H1 (cell line): Measurements from ENCODE around the gene LAT. TPM values are rescaled to one million over a fixed set of nuclear protein-coding genes. Genes with fewer than 3 reads are reported as not detected.

Experiments
- CTCF ChIA-PET: fragments of 300-600 bp; sonication (Branson Sonifier 250); formaldehyde crosslinking; loops from one replicate; lab custom pipeline; 2021; ENCODE audit not compliant: partially characterized antibody; lab: Charles Lee
- POLR2A ChIA-PET: fragments of 300-600 bp; sonication (Branson Sonifier 250); formaldehyde crosslinking; loops from one replicate; lab custom pipeline; 2021; ENCODE audit warnings: inconsistent platforms; ENCODE audit not compliant: partially characterized antibody; lab: Charles Lee
- DNase-seq, 2 experiments: peaks; one replicate each; pipeline versions ENCODE4 v3.0.0 to v3.0.0-alpha.2; 2010 to 2022; ENCODE audit warnings: low spot score in 2 of 2, low read depth in 1 of 2, mixed read lengths in 1 of 2
- FAIRE-seq: peaks from 2 replicates; lab custom pipeline; 2011; peaks lifted over from hg19 to GRCh38; lab: Jason Lieb, UNC
- H2AFZ ChIP-seq: 2 replicates; pipeline ENCODE4 v1.8.1; 2012; ENCODE audit warnings: low read length, inconsistent platforms
- H2AK5ac ChIP-seq: 2 replicates; pipeline ENCODE4 v1.6.1; 2013; ENCODE audit warnings: low read depth, low read length
- H2BK120ac ChIP-seq: replicated peaks from 2 replicates; pipeline ENCODE3; 2013; ENCODE audit warnings: low read depth, low read length, inconsistent platforms
- H2BK12ac ChIP-seq: 2 replicates; pipeline ENCODE4 v1.6.1; 2013; ENCODE audit warnings: low read depth, low read length
- H2BK15ac ChIP-seq: 2 replicates; pipeline ENCODE4 v1.6.1; 2013; ENCODE audit warnings: low read length
- H2BK20ac ChIP-seq: 2 replicates; pipeline ENCODE4 v1.6.1; 2013; ENCODE audit warnings: low read length
- H2BK5ac ChIP-seq: 2 replicates; pipeline ENCODE4 v1.6.1; 2013; ENCODE audit warnings: low read depth, low read length
- H3K14ac ChIP-seq: 2 replicates; pipeline ENCODE4 v1.6.1; 2013; ENCODE audit warnings: inconsistent platforms; ENCODE audit not compliant: insufficient read length
- H3K18ac ChIP-seq: 2 replicates; pipeline ENCODE4 v1.6.1; 2013; ENCODE audit warnings: low read length; ENCODE audit errors: extremely low read depth
- H3K23ac ChIP-seq: 2 replicates; pipeline ENCODE4 v1.6.1; 2013; ENCODE audit warnings: inconsistent platforms; ENCODE audit not compliant: insufficient read length
- H3K23me2 ChIP-seq: 2 replicates; pipeline ENCODE4 v1.6.1; 2013; ENCODE audit warnings: low read depth, low read length
- H3K27ac ChIP-seq: 2 replicates; pipeline ENCODE4 v1.6.1; 2011; ENCODE audit warnings: low read depth, low read length, inconsistent platforms
- H3K27me3 ChIP-seq, 4 experiments: replicated peaks in 1 of 4; 1 replicate in 1 of 4; 2 replicates in 3 of 4; pipeline versions ENCODE4 v1.6.1 to v1.8.1; 2011 to 2013; ENCODE audit warnings: low read length in 3 of 4, mild to moderate bottlenecking in 3 of 4, inconsistent platforms in 2 of 4, mixed read lengths in 2 of 4, moderate library complexity in 1 of 4; ENCODE audit not compliant: control insufficient read depth in 3 of 4, insufficient read depth in 3 of 4; ENCODE audit errors: extremely low read depth in 1 of 4
- H3K36me3 ChIP-seq, 4 experiments: 2 replicates each; pipeline versions ENCODE4 v1.6.1 to v1.8.1; 2011 to 2013; ENCODE audit warnings: mild to moderate bottlenecking in 4 of 4, low read length in 3 of 4, moderate library complexity in 2 of 4, control low read depth in 1 of 4, inconsistent platforms in 1 of 4; ENCODE audit not compliant: insufficient read depth in 4 of 4, control insufficient read depth in 2 of 4
- H3K4ac ChIP-seq: replicated peaks from 2 replicates; pipeline ENCODE3; 2013; ENCODE audit warnings: low read length, low read depth, mixed read lengths, inconsistent platforms; ENCODE audit not compliant: insufficient read length
- H3K4me1 ChIP-seq, 4 experiments: replicated peaks in 1 of 4; 1 replicate in 1 of 4; 2 replicates in 3 of 4; pipeline versions ENCODE4 v1.6.1 to v1.8.1; 2011 to 2013; ENCODE audit warnings: low read length in 3 of 4, inconsistent platforms in 2 of 4, mixed read lengths in 1 of 4; ENCODE audit not compliant: insufficient read depth in 4 of 4, control insufficient read depth in 3 of 4
- H3K4me2 ChIP-seq, 2 experiments: 2 replicates each; pipeline versions ENCODE4 v1.6.1 to v1.8.1; 2011 to 2013; ENCODE audit warnings: low read depth in 2 of 2, low read length in 2 of 2, control low read depth in 1 of 2, inconsistent platforms in 1 of 2, mild to moderate bottlenecking in 1 of 2; ENCODE audit not compliant: insufficient read depth in 1 of 2
- H3K4me3 ChIP-seq, 4 experiments: fragments of 200-600, 300-600 bp in 1 of 4; sonication (generic), shearing (Covaris generic), sonication (Bioruptor Twin) in 1 of 4; 2 replicates each; pipeline versions ENCODE4 v1.5.1 to v1.8.1; 2011 to 2016; ENCODE audit warnings: low read length in 4 of 4, low read depth in 3 of 4, control low read depth in 2 of 4, inconsistent platforms in 2 of 4, mild to moderate bottlenecking in 2 of 4, mixed read lengths in 1 of 4, moderate library complexity in 1 of 4; ENCODE audit not compliant: insufficient read depth in 2 of 4; ENCODE audit errors: extremely low read depth in 1 of 4
- H3K56ac ChIP-seq: replicated peaks from 2 replicates; pipeline ENCODE3; 2013; ENCODE audit warnings: low read depth, mild to moderate bottlenecking, mixed read lengths, low read length, inconsistent platforms; ENCODE audit not compliant: insufficient read length
- H3K79me1 ChIP-seq: 2 replicates; pipeline ENCODE4 v1.6.1; 2013; ENCODE audit warnings: low read depth, low read length, control low read depth
- H3K79me2 ChIP-seq, 2 experiments: 2 replicates each; pipeline versions ENCODE4 v1.6.1 to v1.8.1; 2012 to 2013; ENCODE audit warnings: low read length in 2 of 2, mild to moderate bottlenecking in 2 of 2, inconsistent platforms in 1 of 2; ENCODE audit not compliant: insufficient read depth in 2 of 2, control insufficient read depth in 1 of 2
- H3K9ac ChIP-seq, 4 experiments: replicated peaks in 1 of 4; 1 replicate in 1 of 4; 2 replicates in 3 of 4; pipeline versions ENCODE4 v1.6.1 to v1.8.1; 2011 to 2013; ENCODE audit warnings: low read depth in 3 of 4, low read length in 3 of 4, control low read depth in 2 of 4, mild to moderate bottlenecking in 2 of 4, moderate library complexity in 2 of 4, inconsistent platforms in 1 of 4; ENCODE audit errors: extremely low read depth in 1 of 4
- H3K9me3 ChIP-seq, 2 experiments: 2 replicates each; pipeline versions ENCODE4 v1.6.1 to v1.8.1; 2012 to 2013; ENCODE audit warnings: mild to moderate bottlenecking in 2 of 2, moderate library complexity in 2 of 2, control low read depth in 1 of 2, inconsistent platforms in 1 of 2, low read depth in 1 of 2, low read length in 1 of 2, mixed read lengths in 1 of 2; ENCODE audit not compliant: insufficient read depth in 2 of 2
- H4K20me1 ChIP-seq, 2 experiments: replicated peaks in 1 of 2; 2 replicates each; pipeline versions ENCODE3 to v1.8.1; 2011 to 2013; ENCODE audit warnings: inconsistent platforms in 2 of 2, low read length in 2 of 2, mild to moderate bottlenecking in 1 of 2; ENCODE audit not compliant: insufficient read depth in 2 of 2, control insufficient read depth in 1 of 2
- H4K5ac ChIP-seq: 2 replicates; pipeline ENCODE4 v1.6.1; 2013; ENCODE audit warnings: low read length, low read depth, mixed read lengths, inconsistent platforms; ENCODE audit not compliant: insufficient read length
- H4K8ac ChIP-seq: 2 replicates; pipeline ENCODE4 v1.8.0; 2013; ENCODE audit warnings: mild to moderate bottlenecking, moderate library complexity, low read length, inconsistent platforms; ENCODE audit not compliant: insufficient read depth; ENCODE audit errors: extremely low read depth
- H4K91ac ChIP-seq: replicated peaks from 2 replicates; pipeline ENCODE3; 2013; ENCODE audit warnings: low read length, mixed read lengths, inconsistent platforms; ENCODE audit not compliant: insufficient read length
- CBX8 ChIP-seq: fragments of 300-800, 300-1000 bp; sonication (generic); IDR thresholded peaks from 2 replicates; pipeline ENCODE4 v1.7.1; 2016; ENCODE audit warnings: low read depth, low read length, borderline replicate concordance
- CEBPB ChIP-seq: IDR thresholded peaks from 2 replicates; pipeline ENCODE4 v1.6.1; 2012; ENCODE audit warnings: low read depth, low read length
- EP300 ChIP-seq, 2 experiments: IDR thresholded peaks; 1 replicate in 1 of 2; 2 replicates in 1 of 2; pipeline ENCODE4 v1.6.1; 2011 to 2012; ENCODE audit warnings: low read depth in 2 of 2, low read length in 2 of 2, mild to moderate bottlenecking in 2 of 2, borderline replicate concordance in 1 of 2, inconsistent platforms in 1 of 2, moderate library complexity in 1 of 2
- HDAC2 ChIP-seq, 2 experiments: fragments of 300-600 bp in 1 of 2; sonication (generic) in 1 of 2; IDR thresholded peaks; 2 replicates each; pipeline ENCODE4 v1.6.1; 2011 to 2012; ENCODE audit warnings: low read depth in 2 of 2, low read length in 2 of 2, mild to moderate bottlenecking in 2 of 2, moderate library complexity in 2 of 2, borderline replicate concordance in 1 of 2, inconsistent platforms in 1 of 2
- NRF1 ChIP-seq: IDR thresholded peaks from 2 replicates; pipeline ENCODE4 v1.6.1; 2011; ENCODE audit warnings: mild to moderate bottlenecking, low read depth, low read length, improper control_type of control experiment
- RAD21 ChIP-seq, 2 experiments: IDR thresholded peaks in 1 of 2; conservative IDR thresholded peaks in 1 of 2; 2 replicates each; pipeline ENCODE4 v1.6.1; 2011; ENCODE audit warnings: low read depth in 2 of 2, low read length in 2 of 2, improper control_type of control experiment in 1 of 2, inconsistent platforms in 1 of 2, mild to moderate bottlenecking in 1 of 2, moderate library complexity in 1 of 2
- SP4 ChIP-seq: IDR thresholded peaks from 2 replicates; pipeline ENCODE4 v1.6.1; 2012; ENCODE audit warnings: low read length, inconsistent platforms
- TBP ChIP-seq: IDR thresholded peaks from 2 replicates; pipeline ENCODE4 v1.6.1; 2011; ENCODE audit warnings: low read depth, low read length, improper control_type of control experiment
- WGBS, 2 experiments: shearing (Covaris generic) in 1 of 2; methylation state at CpG; one replicate each; pipeline versions ENCODE4 v1.1.6 to v1.1.7; 2013 to 2015; ENCODE audit warnings: low lambda C conversion rate in 2 of 2, mixed read lengths in 2 of 2, inconsistent platforms in 1 of 2, low coverage in 1 of 2, missing lambda C conversion rate in 1 of 2; ENCODE audit not compliant: insufficient replicate concordance in 2 of 2, insufficient coverage in 1 of 2, insufficient read length in 1 of 2; ENCODE audit errors: extremely low coverage in 1 of 2, missing lambda C conversion rate in 1 of 2; 5-methylcytosine and 5-hydroxymethylcytosine counted together
- polyA plus RNA-seq, 7 experiments: library from polyadenylated mRNA; depleted of rRNA in 3 of 7; stranded (reverse) in 5 of 7; unstranded in 2 of 7; fragments of >200 nt in 5 of 7; fragments of 200-250 nt in 2 of 7; gene quantifications; 1 replicate in 5 of 7; 2 replicates in 1 of 7; 4 replicates in 1 of 7; pipeline versions ENCODE4 v1.2.1 to v1.2.3, GENCODE V29; 2011 to 2013; ENCODE audit warnings: missing spikeins in 2 of 7, mixed read lengths in 2 of 7
- total RNA-seq: library from RNA; stranded (reverse); fragmentation: NEBNext Ultra II Directional; extraction: Animal tissue kit (Norgen Biotek cat#: 25700); gene quantifications from 2 replicates; pipeline ENCODE4 v1.2.1, GENCODE V29; 2021

Gene LAT
- total and polyA plus RNA-seq, 2 of the 8 experiments (the other 6 are each of a cell fraction or from before 2014, with no cell fraction given), result 2.7 to 3.4 TPM

DNA sequence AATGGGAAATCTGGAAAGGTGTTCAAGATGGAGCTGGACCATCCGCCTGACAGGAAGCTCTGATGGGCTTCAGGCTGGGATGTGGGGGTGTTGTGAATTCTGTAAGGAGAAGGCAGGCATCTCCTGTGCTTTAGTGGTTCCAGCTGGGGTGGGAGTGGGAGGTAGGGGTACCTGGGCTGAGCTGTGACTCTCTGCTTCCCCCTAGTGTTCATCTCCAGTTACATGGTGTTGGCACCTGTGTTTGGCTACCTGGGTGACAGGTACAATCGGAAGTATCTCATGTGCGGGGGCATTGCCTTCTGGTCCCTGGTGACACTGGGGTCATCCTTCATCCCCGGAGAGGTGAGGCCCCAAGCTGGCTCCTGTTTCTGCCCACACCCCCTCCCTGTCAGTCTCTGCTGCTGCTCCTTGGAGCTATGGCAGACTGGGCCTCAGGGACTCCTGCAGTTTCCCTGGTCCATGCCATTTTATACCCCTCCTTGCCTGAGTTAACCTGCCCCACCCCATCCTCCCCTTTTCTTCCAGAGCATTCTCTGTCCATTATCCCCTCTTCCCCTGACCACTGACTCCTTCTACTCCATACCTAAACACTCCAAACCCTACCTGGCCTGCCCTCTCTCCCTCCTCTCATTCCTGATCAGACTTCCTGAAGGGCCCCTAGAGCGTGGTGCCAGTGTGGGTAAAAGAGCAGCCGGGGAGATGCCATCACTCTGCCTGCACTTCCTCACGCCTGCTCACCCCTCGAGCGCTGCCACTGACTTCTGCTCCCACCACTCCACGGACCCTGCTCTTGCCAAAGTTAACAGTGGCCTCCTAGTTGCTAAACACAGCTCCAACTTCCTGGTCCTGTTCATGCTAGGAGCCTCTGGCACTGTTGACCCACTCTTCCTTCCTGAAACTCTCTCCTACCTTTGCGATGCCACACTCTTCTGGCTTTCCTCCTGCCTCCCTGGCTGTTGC, 6.9 kb upstream of the LAT start:
- Histone ChIP-seq H3K4me3 (no peak overlapping the region), H2BK120ac (no peak overlapping the region), H3K79me1 (peaks cover 4% of the 10 kb centered on the region; the same call in 1 of the 2 replicates), H3K4me1 (peaks cover 0 to 7% (median 3%) of the 10 kb centered on the region in 4 experiments; a peak in 5 of 7 replicates), H3K23me2 (peaks cover 8% of the 10 kb centered on the region), H2BK12ac (no peak overlapping the region), H4K8ac (no peak overlapping the region), H3K9me3 (peaks cover 5 to 7% of the 10 kb centered on the region in 2 experiments; a peak in 2 of 4 replicates), H2BK15ac (peak overlapping the region; percentile 46; the same call in 1 of the 2 replicates), H3K18ac (no peak overlapping the region), H3K4me2 (no peak overlapping the region), H3K23ac (no peak overlapping the region), H3K14ac (no peak overlapping the region), H3K9ac (no peak overlapping the region), H3K56ac (no peak overlapping the region), H4K20me1 (peaks cover 2 to 4% of the 10 kb centered on the region in 2 experiments), H2AK5ac (no peak overlapping the region), H3K36me3 (peaks cover 0 to 16% (median 3%) of the 10 kb centered on the region in 4 experiments; a peak in 2 of 8 replicates), H2BK5ac (no peak overlapping the region), H4K91ac (no peak overlapping the region), H3K27me3 (no peaks in the 10 kb centered on the region), H4K5ac (no peak overlapping the region), H2BK20ac (no peak overlapping the region), H3K4ac (no peak overlapping the region), H3K79me2 (peaks cover 0 to 8% of the 10 kb centered on the region in 2 experiments; a peak in 1 of 4 replicates), H3K27ac (no peak overlapping the region), H2AFZ (no peak overlapping the region)
- DNase-seq (peak in 1 of 2 experiments; percentile 64), FAIRE-seq (no peak)
- ChIA-PET POLR2A (interaction anchor here (0.6 to 1.9 kb wide), 9 partner anchors 8 to 156 kb away, joined by 3 to 10 read pairs (median 4); partner anchors contain the start of gene ATXN2L), CTCF (interaction anchor here (0.5 to 4.6 kb wide), 25 partner anchors 9 to 657 kb away, joined by 3 to 25 read pairs (median 4); partner anchors contain the start of gene NFATC2IP)
- WGBS, 2 experiments, result 84% methylated on average over 11 of the region's 11 CpGs; no CpG with 5 or more reads in 1 of the 2 experiments
- TF ChIP-seq EP300 (IDR thresholded peaks at IDR 0.05; ENCODE audit: borderline replicate concordance in 1 of 2, low read depth in 2 of 2, low read length in 2 of 2), result no peak
- no peak for TF ChIP-seq CBX8
- no peak for TF ChIP-seq NRF1
- no peak for TF ChIP-seq HDAC2 (IDR thresholded peaks at IDR 0.05; ENCODE audit: borderline replicate concordance in 1 of 2, low read depth in 2 of 2, low read length in 2 of 2)
- no peak for TF ChIP-seq CEBPB
- TF ChIP-seq RAD21 (IDR thresholded peaks at IDR 0.05 in 1 of 2, conservative IDR thresholded peaks at IDR 0.05 in 1 of 2; ENCODE audit: low read depth in 2 of 2, low read length in 2 of 2), result peak; percentile 56 to 63
- no peak for TF ChIP-seq TBP
- TF ChIP-seq SP4, result no peak
